ENCODE measurements around the gene MYOM1. TPM values are rescaled to one million over a fixed set of nuclear protein-coding genes. Genes with fewer than 3 reads are reported as not detected.

Gene MYOM1
- total RNA-seq, 1 experiment from 2014 or later, result 0.37 TPM

GRCh38 chr18:3042379-3042778 lies 177.4 kb downstream of the MYOM1 start:
- DNase-seq (ENCODE audit: low spot score), result no peak
- TF ChIP-seq CTCF (conservative IDR thresholded peaks at IDR 0.05; ENCODE audit: low read depth, low read length), result no peak
- TF ChIP-seq EZH2 (IDR thresholded peaks at IDR 0.05; ENCODE audit: borderline replicate concordance, low read depth, low read length, poor library complexity, severe bottlenecking), result no peak
- H3K4me1 ChIP-seq (ENCODE audit: insufficient read depth, low read length, poor library complexity, severe bottlenecking), result peaks cover 7% of the 10 kb centered on the region
- H3K4me3 ChIP-seq (ENCODE audit: low read depth, low read length, poor library complexity, severe bottlenecking), result no peak overlapping the region
- no peaks in the 10 kb centered on the region for H3K36me3 ChIP-seq (ENCODE audit: insufficient read depth, low read length, poor library complexity, severe bottlenecking)
- POLR2A ChIA-PET (ENCODE audit: low non-redundant PET), result no interaction called here
- BruUV-seq (replicated peaks), result no TSS peak
- CTCF ChIA-PET, result no interaction called here
- H3K27ac ChIP-seq (ENCODE audit: low read depth, low read length, poor library complexity, severe bottlenecking), result no peak overlapping the region
- H3K9me3 ChIP-seq (ENCODE audit: low read depth, low read length, poor library complexity, severe bottlenecking), result no peaks in the 10 kb centered on the region
- H3K27me3 ChIP-seq (replicated peaks; ENCODE audit: insufficient read depth, low read depth, low read length, poor library complexity), result no peaks in the 10 kb centered on the region
- intact Hi-C loops (cut with micrococcal nuclease; ENCODE audit: unreplicated experiment), result no loop called here

GRCh38 chr18:3041843-3042242 lies 177.9 kb downstream of the MYOM1 start:
- BruUV-seq (replicated peaks), result no TSS peak
- TF ChIP-seq EZH2 (IDR thresholded peaks at IDR 0.05; ENCODE audit: borderline replicate concordance, low read depth, low read length, poor library complexity, severe bottlenecking) (no peak), CTCF (conservative IDR thresholded peaks at IDR 0.05; ENCODE audit: low read depth, low read length) (no peak)
- DNase-seq (ENCODE audit: low spot score), result no peak
- H3K9me3 ChIP-seq (ENCODE audit: low read depth, low read length, poor library complexity, severe bottlenecking), result no peaks in the 10 kb centered on the region
- CTCF ChIA-PET, result no interaction called here
- H3K27me3 ChIP-seq (replicated peaks; ENCODE audit: insufficient read depth, low read depth, low read length, poor library complexity), result no peaks in the 10 kb centered on the region
- POLR2A ChIA-PET (ENCODE audit: low non-redundant PET), result no interaction called here
- intact Hi-C loops (cut with micrococcal nuclease; ENCODE audit: unreplicated experiment), result no loop called here
- peaks cover 7% of the 10 kb centered on the region for H3K4me1 ChIP-seq (ENCODE audit: insufficient read depth, low read length, poor library complexity, severe bottlenecking)
- no peaks in the 10 kb centered on the region for H3K36me3 ChIP-seq (ENCODE audit: insufficient read depth, low read length, poor library complexity, severe bottlenecking)
- H3K4me3 ChIP-seq (ENCODE audit: low read depth, low read length, poor library complexity, severe bottlenecking), result no peak overlapping the region
- no peak overlapping the region for H3K27ac ChIP-seq (ENCODE audit: low read depth, low read length, poor library complexity, severe bottlenecking)

- Histone ChIP-seq H3K27ac (ENCODE audit: low read depth, low read length, poor library complexity, severe bottlenecking) (no peak overlapping the region), H3K9me3 (ENCODE audit: low read depth, low read length, poor library complexity, severe bottlenecking) (no peaks in the 10 kb centered on the region), H3K27me3 (replicated peaks; ENCODE audit: insufficient read depth, low read depth, low read length, poor library complexity) (no peaks in the 10 kb centered on the region), H3K4me3 (ENCODE audit: low read depth, low read length, poor library complexity, severe bottlenecking) (no peak overlapping the region), H3K4me1 (ENCODE audit: insufficient read depth, low read length, poor library complexity, severe bottlenecking) (peaks cover 7% of the 10 kb centered on the region), H3K36me3 (ENCODE audit: insufficient read depth, low read length, poor library complexity, severe bottlenecking) (no peaks in the 10 kb centered on the region)
- BruUV-seq (replicated peaks), result no TSS peak
- intact Hi-C loops (cut with micrococcal nuclease; ENCODE audit: unreplicated experiment), result no loop called here
- TF ChIP-seq EZH2 (IDR thresholded peaks at IDR 0.05; ENCODE audit: borderline replicate concordance, low read depth, low read length, poor library complexity, severe bottlenecking) (no peak), CTCF (conservative IDR thresholded peaks at IDR 0.05; ENCODE audit: low read depth, low read length) (no peak)
- ChIA-PET CTCF (no interaction called here), POLR2A (ENCODE audit: low non-redundant PET) (no interaction called here)
- no peak for DNase-seq (ENCODE audit: low spot score)
These were observed 178.9 kb downstream of the MYOM1 start for GRCh38 chr18:3040881-3041280.
